HepG2 (cell line): ENCODE data around the gene WDR93.

ENCODE experiments used
- CEBPB ChIP-seq: IDR thresholded peaks from 2 replicates; pipeline ENCODE4 v1.6.1; 2011; ENCODE audit warnings: low read depth, low read length, improper control_type of control experiment, borderline replicate concordance
- KLF12 ChIP-seq: sonication (generic); formaldehyde crosslinking; IDR thresholded peaks from 2 replicates; pipeline ENCODE4 v1.4.0; 2020; ENCODE audit warnings: missing genetic modification reagents, borderline replicate concordance
- NFIC ChIP-seq: IDR thresholded peaks from 2 replicates; pipeline ENCODE4 v1.6.1; 2012; ENCODE audit warnings: mild to moderate bottlenecking, low read length, inconsistent platforms
- POLR2A ChIP-seq, 2 experiments: IDR thresholded peaks; 2 replicates each; pipeline ENCODE4 v1.6.1; 2011; ENCODE audit warnings: low read depth in 2 of 2, low read length in 2 of 2, mild to moderate bottlenecking in 1 of 2, moderate library complexity in 1 of 2; ENCODE audit not compliant: insufficient read depth in 1 of 2
- RFX1 ChIP-seq: fragments of 450-650 bp; IDR thresholded peaks from 2 replicates; pipeline ENCODE4 v1.6.1; 2017
- SNAPC2 ChIP-seq: sonication (generic); formaldehyde crosslinking; IDR thresholded peaks from 2 replicates; pipeline ENCODE4 v1.8.1; 2022; ENCODE audit warnings: mild to moderate bottlenecking, missing genetic modification reagents
- U2AF2 ChIP-seq: fragments of 200-400 bp; formaldehyde crosslinking; IDR thresholded peaks from 2 replicates; pipeline ENCODE4 v1.6.1; 2017; ENCODE audit warnings: low read depth, mild to moderate bottlenecking, low read length
- ZFAT ChIP-seq: sonication (generic); formaldehyde crosslinking; conservative IDR thresholded peaks from 2 replicates; pipeline ENCODE4 v1.8.1; 2023; ENCODE audit warnings: missing genetic modification reagents, inconsistent platforms
- ZKSCAN5 ChIP-seq: sonication (generic); formaldehyde crosslinking; IDR thresholded peaks from 2 replicates; pipeline ENCODE4 v1.5.1; 2020; ENCODE audit warnings: mild to moderate bottlenecking, missing genetic modification reagents

- TF ChIP-seq U2AF2 (no peak), SNAPC2 (CRISPR knock-in tag) (no peak), ZFAT (CRISPR knock-in tag) (no peak), CEBPB (no peak), RFX1 (no peak), ZKSCAN5 (CRISPR knock-in tag) (no peak), NFIC (no peak), POLR2A (IDR thresholded peaks at IDR 0.05; ENCODE audit: insufficient read depth in 1 of 2, low read depth in 2 of 2, low read length in 2 of 2) (no peak), KLF12 (CRISPR knock-in tag) (no peak)
These were observed 76.0 kb downstream of the WDR93 start for GRCh38 chr15:89766357-89767311.
